Right atrium auricular region (tissue), 2 donors: Measurements from ENCODE around the gene ADGRG1. TPM values are rescaled to one million over a fixed set of nuclear protein-coding genes. Genes with fewer than 3 reads are reported as not detected.

Experiments used
- DNase-seq: peaks from one replicate; pipeline ENCODE4 v3.0.0-alpha.2; 2019; ENCODE audit warnings: low spot score
- H3K27ac ChIP-seq, 2 donors: fragments of 200-600 bp; sonication (generic); 1 replicate in 1 of 2; 2 replicates in 1 of 2; pipeline ENCODE4 v1.5.1; 2016 to 2019
- H3K27me3 ChIP-seq, 2 donors: fragments of 200-600 bp; sonication (generic); one replicate each; pipeline versions ENCODE4 v1.5.1 to v1.6.0; 2017 to 2019
- H3K36me3 ChIP-seq: fragments of 200-600 bp; sonication (generic); one replicate; pipeline ENCODE4 v1.5.1; 2016
- H3K4me1 ChIP-seq, 2 donors: fragments of 200-600 bp; sonication (generic); one replicate each; pipeline versions ENCODE4 v1.5.1 to v1.6.0; 2017 to 2019
- H3K4me3 ChIP-seq, 2 donors: fragments of 200-600 bp; sonication (generic); 1 replicate in 1 of 2; 2 replicates in 1 of 2; pipeline ENCODE4 v1.5.1; 2017 to 2019; ENCODE audit warnings: mild to moderate bottlenecking in 1 of 2, moderate library complexity in 1 of 2
- H3K9me3 ChIP-seq, 2 donors: fragments of 200-600 bp; sonication (generic); one replicate each; pipeline ENCODE4 v1.5.1; 2019
- CTCF ChIP-seq, 2 donors: fragments of 200-600 bp; sonication (generic); IDR thresholded peaks; one replicate each; pipeline ENCODE4 v1.5.1; 2019; ENCODE audit warnings: antibody characterized with exemption in 2 of 2
- total RNA-seq, 2 donors: library from RNA; depleted of rRNA; stranded (reverse); fragments of >200 nt; gene quantifications; one replicate each; pipeline ENCODE4 v1.1.0, GENCODE V29; 2016

ADGRG1 gene
- total RNA-seq, 2 donors from 2014 or later, result 12.6 to 25.5 TPM

GRCh38 chr16:57642160-57643135 is 14.0 kb downstream of the ADGRG1 start:
- Histone ChIP-seq H3K27me3 (no peaks in the 10 kb centered on the region), H3K9me3 (no peaks in the 10 kb centered on the region), H3K4me1 (peaks cover 0 to 66% of the 10 kb centered on the region in 2 donors), H3K36me3 (no peaks in the 10 kb centered on the region), H3K4me3 (no peak overlapping the region), H3K27ac (peak overlapping the region; percentile 44 to 45)
- TF ChIP-seq CTCF (IDR thresholded peaks at IDR 0.05), result no peak
- DNase-seq, result no peak

GRCh38 chr16:57643147-57643874 is 14.9 kb downstream of the ADGRG1 start:
- no peak for TF ChIP-seq CTCF (IDR thresholded peaks at IDR 0.05)
- peak overlapping the region; percentile 44 to 45 for H3K27ac ChIP-seq
- H3K27me3 ChIP-seq, result no peaks in the 10 kb centered on the region
- H3K36me3 ChIP-seq, result no peaks in the 10 kb centered on the region
- H3K4me1 ChIP-seq, result peaks cover 0 to 66% of the 10 kb centered on the region in 2 donors
- no peaks in the 10 kb centered on the region for H3K9me3 ChIP-seq
- no peak overlapping the region for H3K4me3 ChIP-seq
- DNase-seq, result no peak

GRCh38 chr16:57643910-57644309 is 15.5 kb downstream of the ADGRG1 start:
- DNase-seq, result no peak
- Histone ChIP-seq H3K4me3 (no peak overlapping the region), H3K27ac (no peak overlapping the region), H3K27me3 (no peaks in the 10 kb centered on the region), H3K36me3 (no peaks in the 10 kb centered on the region), H3K4me1 (peaks cover 0 to 66% of the 10 kb centered on the region in 2 donors), H3K9me3 (no peaks in the 10 kb centered on the region)
- TF ChIP-seq CTCF (IDR thresholded peaks at IDR 0.05), result no peak

GRCh38 chr16:57644383-57645014 is 16.1 kb downstream of the ADGRG1 start:
- Histone ChIP-seq H3K27ac (no peak overlapping the region), H3K4me3 (no peak overlapping the region), H3K27me3 (no peaks in the 10 kb centered on the region), H3K9me3 (no peaks in the 10 kb centered on the region), H3K36me3 (no peaks in the 10 kb centered on the region), H3K4me1 (peaks cover 0 to 66% of the 10 kb centered on the region in 2 donors)
- DNase-seq, result no peak
- no peak for TF ChIP-seq CTCF (IDR thresholded peaks at IDR 0.05)

GRCh38 chr16:57645169-57645568 is 16.7 kb downstream of the ADGRG1 start:
- no peaks in the 10 kb centered on the region for H3K9me3 ChIP-seq
- no peaks in the 10 kb centered on the region for H3K36me3 ChIP-seq
- DNase-seq, result no peak
- H3K27me3 ChIP-seq, result no peaks in the 10 kb centered on the region
- no peak overlapping the region for H3K4me3 ChIP-seq
- peaks cover 0 to 66% of the 10 kb centered on the region in 2 donors for H3K4me1 ChIP-seq
- H3K27ac ChIP-seq, result peak overlapping the region; percentile 61 to 71
- no peak for TF ChIP-seq CTCF (IDR thresholded peaks at IDR 0.05)
